IMR-90 (cell line): ENCODE results near the gene ACOD1. TPM values are rescaled to one million over a fixed set of nuclear protein-coding genes. Genes with fewer than 3 reads are reported as not detected.

Experiments used
- ATAC-seq: fragments of 200-7000 bp; cut with Tn5 transposase; 2 replicates; pipeline ENCODE4 v1.9.1; 2020; ENCODE audit warnings: low read depth, mild to moderate bottlenecking, moderate library complexity
- BruUV-seq: library from RNA; stranded (reverse); fragments of 400-500 nt; replicated peaks from 2 replicates; lab custom pipeline; 2021; lab: Mats Ljungman, UMichigan
- CTCF ChIA-PET: fragments of 300-600 bp; formaldehyde crosslinking; extraction: SDS; loops from one replicate; lab custom pipeline; 2021; ENCODE audit warnings: antibody characterized with exemption; lab: Yijun Ruan, JAX
- POLR2A ChIA-PET: fragments of 300-600 bp; sonication (Branson Sonifier 250); formaldehyde crosslinking; loops from one replicate; lab custom pipeline; 2022; ENCODE audit warnings: antibody characterized with exemption; ENCODE audit not compliant: unreplicated experiment; lab: Charles Lee
- DNase-seq: peaks from one replicate; pipeline ENCODE4 v3.0.0; 2013
- H2AFZ ChIP-seq: replicated peaks from 2 replicates; pipeline ENCODE3; 2013; ENCODE audit warnings: low read length, mild to moderate bottlenecking; ENCODE audit not compliant: poor library complexity
- H2AK5ac ChIP-seq: 2 replicates; pipeline ENCODE4 v1.6.1; 2013; ENCODE audit warnings: low read depth, low read length, inconsistent platforms
- H2AK9ac ChIP-seq: replicated peaks from 2 replicates; pipeline ENCODE3; 2013; ENCODE audit warnings: mild to moderate bottlenecking, low read depth, low read length, moderate library complexity; ENCODE audit not compliant: poor library complexity
- H2BK120ac ChIP-seq: 2 replicates; pipeline ENCODE4 v1.6.1; 2013; ENCODE audit warnings: low read depth, low read length, inconsistent platforms
- H2BK15ac ChIP-seq: 3 replicates; pipeline ENCODE4 v1.6.1; 2013; ENCODE audit warnings: low read depth, low read length, inconsistent platforms
- H2BK20ac ChIP-seq: 2 replicates; pipeline ENCODE4 v1.6.1; 2013; ENCODE audit warnings: low read depth, mild to moderate bottlenecking, inconsistent platforms, low read length, moderate library complexity
- H2BK5ac ChIP-seq: 2 replicates; pipeline ENCODE4 v1.6.1; 2013; ENCODE audit warnings: mild to moderate bottlenecking, low read depth, low read length, inconsistent platforms; ENCODE audit not compliant: poor library complexity, severe bottlenecking
- H3K14ac ChIP-seq: replicated peaks from 2 replicates; pipeline ENCODE4 v1.6.1; 2013; ENCODE audit warnings: low read depth, low read length, inconsistent platforms
- H3K18ac ChIP-seq: 2 replicates; pipeline ENCODE4 v1.6.1; 2013; ENCODE audit warnings: low read depth, low read length, control low read depth
- H3K23ac ChIP-seq: 2 replicates; pipeline ENCODE4 v1.6.1; 2013; ENCODE audit warnings: low read depth, low read length, inconsistent platforms
- H3K27ac ChIP-seq: 2 replicates; pipeline ENCODE4 v1.5.1; 2013; ENCODE audit warnings: mild to moderate bottlenecking, control low read depth, low read length; ENCODE audit not compliant: insufficient read depth
- H3K27me3 ChIP-seq: 2 replicates; pipeline ENCODE4 v1.6.1; 2013; ENCODE audit warnings: low read length; ENCODE audit not compliant: control insufficient read depth, insufficient read depth
- H3K36me3 ChIP-seq: 2 replicates; pipeline ENCODE4 v1.6.1; 2013; ENCODE audit warnings: low read length, mixed read lengths; ENCODE audit not compliant: control insufficient read depth, insufficient read depth
- H3K4ac ChIP-seq: 2 replicates; pipeline ENCODE4 v1.6.1; 2013; ENCODE audit warnings: low read depth, low read length, inconsistent platforms
- H3K4me1 ChIP-seq: 2 replicates; pipeline ENCODE4 v1.6.1; 2013; ENCODE audit warnings: low read length, mixed read lengths; ENCODE audit not compliant: control insufficient read depth, insufficient read depth
- H3K4me2 ChIP-seq: 2 replicates; pipeline ENCODE4 v1.6.1; 2013; ENCODE audit warnings: low read depth, mild to moderate bottlenecking, control low read depth, low read length, moderate library complexity
- H3K4me3 ChIP-seq: 2 replicates; pipeline ENCODE4 v1.5.1; 2013; ENCODE audit warnings: low read depth, mild to moderate bottlenecking, control low read depth, low read length, moderate library complexity; ENCODE audit not compliant: insufficient read depth
- H3K56ac ChIP-seq: 2 replicates; pipeline ENCODE4 v1.6.1; 2013; ENCODE audit warnings: low read length, inconsistent platforms; ENCODE audit not compliant: insufficient read depth; ENCODE audit errors: extremely low read depth
- H3K79me1 ChIP-seq, 2 experiments: 2 replicates each; pipeline ENCODE4 v1.6.1; 2013; ENCODE audit warnings: low read length in 2 of 2, inconsistent platforms in 1 of 2, low read depth in 1 of 2
- H3K9ac ChIP-seq: 2 replicates; pipeline ENCODE4 v1.6.1; 2013; ENCODE audit warnings: low read depth, low read length, control low read depth
- H3K9me1 ChIP-seq: 2 replicates; pipeline ENCODE4 v1.6.1; 2013; ENCODE audit warnings: low read length, inconsistent platforms; ENCODE audit not compliant: insufficient read depth
- H3K9me3 ChIP-seq: 2 replicates; pipeline ENCODE4 v1.6.1; 2013; ENCODE audit warnings: low read length; ENCODE audit not compliant: control insufficient read depth, insufficient read depth
- H4K20me1 ChIP-seq: 2 replicates; pipeline ENCODE4 v1.6.1; 2013; ENCODE audit warnings: low read length, inconsistent platforms; ENCODE audit not compliant: insufficient read depth
- H4K5ac ChIP-seq: 2 replicates; pipeline ENCODE4 v1.6.1; 2013; ENCODE audit warnings: mild to moderate bottlenecking, low read depth, low read length, control low read depth
- H4K8ac ChIP-seq, 2 experiments: 2 replicates each; pipeline ENCODE4 v1.6.1; 2013; ENCODE audit warnings: low read depth in 2 of 2, low read length in 2 of 2, control low read depth in 1 of 2, inconsistent platforms in 1 of 2
- H4K91ac ChIP-seq: 2 replicates; pipeline ENCODE4 v1.6.1; 2013; ENCODE audit warnings: low read depth, low read length, inconsistent platforms; ENCODE audit not compliant: insufficient read depth
- BHLHE40 ChIP-seq: fragments of 150-350 bp; IDR thresholded peaks from 2 replicates; pipeline ENCODE4 v1.6.1; 2016; ENCODE audit warnings: mild to moderate bottlenecking, low read depth, low read length
- USF2 ChIP-seq: fragments of 150-350 bp; IDR thresholded peaks from 2 replicates; pipeline ENCODE4 v1.6.1; 2017; ENCODE audit warnings: mild to moderate bottlenecking, antibody characterized with exemption, low read length, low read depth
- WGBS, 2 experiments: methylation state at CpG; one replicate each; pipeline versions ENCODE4 v1.1.5 to v1.1.7; 2013; ENCODE audit warnings: missing lambda C conversion rate in 2 of 2; ENCODE audit not compliant: insufficient read length in 1 of 2; ENCODE audit errors: extremely low coverage in 2 of 2; 5-methylcytosine and 5-hydroxymethylcytosine counted together
- dilution Hi-C: fragments of 300-500 bp; cut with HindIII; formaldehyde crosslinking; loops from one replicate; pipeline ENCODE4 v1.14.3; 2018; ENCODE audit warnings: low sequenced_read_pairs; ENCODE audit not compliant: unreplicated experiment
- in situ Hi-C: fragments of 300-500 bp; cut with MboI; formaldehyde crosslinking; loops from 3 replicates; pipeline ENCODE4 v1.14.3; 2019; ENCODE audit warnings: low sequenced_read_pairs, inconsistent platforms, mixed read lengths
- intact Hi-C: fragments of 100-400 bp; cut with micrococcal nuclease; formaldehyde crosslinking; loops from 2 replicates; pipeline ENCODE4 v1.10.0; 2022
- polyA plus RNA-seq, 3 experiments: library from polyadenylated mRNA; depleted of rRNA; stranded (reverse); fragments of >200 nt; gene quantifications; 2 replicates each; pipeline ENCODE4 v1.2.3, GENCODE V29; 2012; ENCODE audit warnings: low replicate concordance in 1 of 3
- total RNA-seq: library from RNA; depleted of rRNA; stranded (reverse); fragments of >200 nt; gene quantifications from 2 replicates; pipeline ENCODE4 v1.2.3, GENCODE V29; 2012

The ACOD1 gene
- total and polyA plus RNA-seq, 2 of the 4 experiments (the other 2 are of a cell fraction): not detected

- H4K5ac ChIP-seq: no peak overlapping the region
- H2BK120ac ChIP-seq: no peak overlapping the region
- no peak overlapping the region for H3K9ac ChIP-seq
- ChIA-PET POLR2A (no interaction called here), CTCF (no interaction called here)
- H3K18ac ChIP-seq: no peak overlapping the region
- H3K9me3 ChIP-seq: peaks cover 4% of the 10 kb centered on the region; the same call in 1 of the 2 replicates
- no peak overlapping the region for H3K4me3 ChIP-seq
- H3K27me3 ChIP-seq: peaks cover 2% of the 10 kb centered on the region; the same call in 1 of the 2 replicates
- BruUV-seq: no TSS peak
- no peaks in the 10 kb centered on the region for H3K9me1 ChIP-seq
- H3K79me1 ChIP-seq: no peaks in the 10 kb centered on the region
- H3K14ac ChIP-seq: no peak overlapping the region
- no peak overlapping the region for H3K27ac ChIP-seq
- no peak overlapping the region for H2AFZ ChIP-seq
- H3K23ac ChIP-seq: no peak overlapping the region
- in situ Hi-C loops: no loop called here
- no peak overlapping the region for H4K8ac ChIP-seq
- H2BK20ac ChIP-seq: no peak overlapping the region
- no peaks in the 10 kb centered on the region; the same call in 1 of the 2 replicates for H3K4me1 ChIP-seq
- no peak overlapping the region for H3K56ac ChIP-seq
- H4K91ac ChIP-seq: no peak overlapping the region
- TF ChIP-seq USF2: no peak
- no peak for TF ChIP-seq BHLHE40
- no peak overlapping the region for H2AK5ac ChIP-seq
- no peak for ATAC-seq
- no peak overlapping the region for H3K4me2 ChIP-seq
- dilution Hi-C loops: no loop called here
- H2BK15ac ChIP-seq: no peak overlapping the region
- intact Hi-C loops: no loop called here
- DNase-seq: no peak
- no peaks in the 10 kb centered on the region for H4K20me1 ChIP-seq
- H2BK5ac ChIP-seq: no peak overlapping the region
- H3K4ac ChIP-seq: no peak overlapping the region
- no peak overlapping the region for H2AK9ac ChIP-seq
- WGBS, 2 experiments: no CpG with 5 or more reads among the region's 4 CpGs
- no peaks in the 10 kb centered on the region for H3K36me3 ChIP-seq
Observed at GRCh38 chr13:76932076-76932475, 16.2 kb upstream of the ACOD1 start.
